GM12892 (cell line): Measurements from ENCODE around the gene PCDHB10.
"Not testable (repeated sequence)": the region's sequence is repeated elsewhere in the genome, so short reads cannot be mapped to it uniquely, and the experiment has no call there.

Experiments used
- POLR2A ChIP-seq: IDR thresholded peaks from 2 replicates; pipeline ENCODE4 v1.6.1; 2011; ENCODE audit warnings: low read depth, low read length, control low read depth
- POLR2AphosphoS5 ChIP-seq: IDR thresholded peaks from 2 replicates; pipeline ENCODE4 v1.6.1; 2011; ENCODE audit warnings: low read depth, low read length, control low read depth

- not testable (repeated sequence) for TF ChIP-seq POLR2A, POLR2AphosphoS5
These were observed 34.8 kb upstream of the PCDHB10 start for GRCh38 chr5:141157356-141157755.
